HEK293 (cell line): Measurements from ENCODE around the gene PIK3CA.

Source experiments
- CTCF ChIA-PET: fragments of 350-600 bp; formaldehyde crosslinking; extraction: SDS; loops from one replicate; lab custom pipeline; 2021; ENCODE audit warnings: antibody characterized with exemption; lab: Yijun Ruan, JAX
- POLR2A ChIA-PET: fragments of 300-600 bp; formaldehyde crosslinking; extraction: SDS; loops from one replicate; lab custom pipeline; 2020; ENCODE audit warnings: antibody characterized with exemption, inconsistent platforms; lab: Yijun Ruan, JAX
- H3K27ac ChIP-seq: fragments of 200-500 bp; sonication (Bioruptor generic); 2 replicates; pipeline ENCODE4 v1.5.1; 2014; ENCODE audit warnings: low read depth, low read length, control low read depth, inconsistent platforms; ENCODE audit errors: extremely low read depth
- H3K36me3 ChIP-seq, 2 experiments: fragments of 200-500 bp in 1 of 2; sonication (Bioruptor generic) in 1 of 2; 1 replicate in 1 of 2; 2 replicates in 1 of 2; pipeline ENCODE4 v1.5.1; 2014 to 2017; ENCODE audit warnings: inconsistent platforms in 2 of 2, low read length in 2 of 2; ENCODE audit not compliant: control insufficient read depth in 2 of 2, insufficient read depth in 1 of 2
- H3K4me1 ChIP-seq: fragments of 200-500 bp; sonication (Bioruptor generic); 2 replicates; pipeline ENCODE4 v1.5.1; 2014; ENCODE audit warnings: mild to moderate bottlenecking, low read length, inconsistent platforms; ENCODE audit not compliant: control insufficient read depth, insufficient read depth
- H3K4me3 ChIP-seq: 2 replicates; pipeline ENCODE4 v1.5.1; 2011; ENCODE audit warnings: low read depth, mild to moderate bottlenecking, control low read depth, low read length, moderate library complexity
- H3K9me3 ChIP-seq: fragments of 200-500 bp; sonication (Bioruptor generic); 2 replicates; pipeline ENCODE4 v1.5.1; 2014; ENCODE audit warnings: low read depth, low read length, inconsistent platforms; ENCODE audit not compliant: control insufficient read depth, insufficient read depth
- ATF2 ChIP-seq: fragments of 450-650 bp; formaldehyde crosslinking; IDR thresholded peaks from 2 replicates; pipeline ENCODE4 v1.5.1; 2016; ENCODE audit warnings: missing biosample characterization, missing genetic modification characterization, low read depth
- BCL6B ChIP-seq: fragments of 450-650 bp; formaldehyde crosslinking; IDR thresholded peaks from 2 replicates; pipeline ENCODE4 v1.5.1; 2017; ENCODE audit warnings: missing biosample characterization, missing genetic modification characterization
- EGR2 ChIP-seq: fragments of 450-650 bp; formaldehyde crosslinking; IDR thresholded peaks from 2 replicates; pipeline ENCODE4 v1.5.1; 2016; ENCODE audit warnings: low read depth, missing biosample characterization, missing genetic modification characterization
- GFI1B ChIP-seq: fragments of 450-650 bp; formaldehyde crosslinking; IDR thresholded peaks from 2 replicates; pipeline ENCODE4 v1.5.1; 2016; ENCODE audit warnings: missing biosample characterization, missing genetic modification characterization
- KLF7 ChIP-seq: fragments of 450-650 bp; formaldehyde crosslinking; IDR thresholded peaks from 2 replicates; pipeline ENCODE4 v1.5.1; 2016; ENCODE audit warnings: missing biosample characterization, missing genetic modification characterization, borderline replicate concordance
- KLF8 ChIP-seq: fragments of 450-650 bp; formaldehyde crosslinking; IDR thresholded peaks from 2 replicates; pipeline ENCODE4 v1.5.1; 2016; ENCODE audit warnings: missing biosample characterization, missing genetic modification characterization
- PATZ1 ChIP-seq: fragments of 450-650 bp; formaldehyde crosslinking; IDR thresholded peaks from 2 replicates; pipeline ENCODE4 v1.5.1; 2016; ENCODE audit warnings: missing biosample characterization, missing genetic modification characterization
- PRDM1 ChIP-seq: fragments of 450-650 bp; formaldehyde crosslinking; IDR thresholded peaks from 2 replicates; pipeline ENCODE4; 2016; ENCODE audit warnings: missing biosample characterization, missing genetic modification characterization
- TSHZ1 ChIP-seq: fragments of 450-650 bp; formaldehyde crosslinking; IDR thresholded peaks from 2 replicates; pipeline ENCODE4 v1.5.1; 2016; ENCODE audit warnings: missing biosample characterization, missing genetic modification characterization, borderline replicate concordance
- ZBTB1 ChIP-seq: fragments of 450-650 bp; formaldehyde crosslinking; IDR thresholded peaks from 2 replicates; pipeline ENCODE4 v1.5.1; 2016; ENCODE audit warnings: missing biosample characterization, missing genetic modification characterization
- ZBTB10 ChIP-seq: fragments of 450-650 bp; formaldehyde crosslinking; IDR thresholded peaks from 2 replicates; pipeline ENCODE4 v1.5.1; 2016; ENCODE audit warnings: missing biosample characterization, missing genetic modification characterization
- ZBTB49 ChIP-seq: fragments of 450-650 bp; formaldehyde crosslinking; IDR thresholded peaks from 2 replicates; pipeline ENCODE4 v1.5.1; 2016; ENCODE audit warnings: missing biosample characterization, missing genetic modification characterization, low read depth
- ZNF133 ChIP-seq: fragments of 450-650 bp; formaldehyde crosslinking; IDR thresholded peaks from 2 replicates; pipeline ENCODE4 v1.5.1; 2016; ENCODE audit warnings: missing biosample characterization, missing genetic modification characterization
- ZNF138 ChIP-seq: fragments of 450-650 bp; formaldehyde crosslinking; IDR thresholded peaks from 2 replicates; pipeline ENCODE4 v1.5.1; 2016; ENCODE audit warnings: missing biosample characterization, missing genetic modification characterization, borderline replicate concordance
- ZNF157 ChIP-seq: fragments of 450-650 bp; formaldehyde crosslinking; IDR thresholded peaks from 2 replicates; pipeline ENCODE4 v1.5.1; 2016; ENCODE audit warnings: missing biosample characterization, missing genetic modification characterization
- ZNF223 ChIP-seq: fragments of 450-650 bp; formaldehyde crosslinking; IDR thresholded peaks from 2 replicates; pipeline ENCODE4 v1.5.1; 2016; ENCODE audit warnings: missing biosample characterization, missing genetic modification characterization
- ZNF24 ChIP-seq: fragments of 450-650 bp; formaldehyde crosslinking; IDR thresholded peaks from 2 replicates; pipeline ENCODE4 v1.5.1; 2016; ENCODE audit warnings: missing biosample characterization, missing genetic modification characterization
- ZNF335 ChIP-seq: fragments of 450-650 bp; formaldehyde crosslinking; conservative IDR thresholded peaks from 2 replicates; pipeline ENCODE4 v1.5.1; 2016; ENCODE audit warnings: missing biosample characterization, missing genetic modification characterization
- ZNF549 ChIP-seq: fragments of 450-650 bp; IDR thresholded peaks from 2 replicates; pipeline ENCODE4 v1.5.1; 2018; ENCODE audit warnings: missing biosample characterization, missing genetic modification characterization, mild to moderate bottlenecking, inconsistent platforms, moderate library complexity
- ZNF624 ChIP-seq: fragments of 450-650 bp; formaldehyde crosslinking; IDR thresholded peaks from 2 replicates; pipeline ENCODE4 v1.5.1; 2017; ENCODE audit warnings: missing biosample characterization, missing genetic modification characterization
- ZNF626 ChIP-seq: fragments of 450-650 bp; sonication (Bioruptor Pico); formaldehyde crosslinking; IDR thresholded peaks from 2 replicates; pipeline ENCODE4 v1.5.1; 2018; ENCODE audit warnings: missing biosample characterization, missing genetic modification characterization, inconsistent platforms
- ZNF658 ChIP-seq: fragments of 450-650 bp; formaldehyde crosslinking; IDR thresholded peaks from 2 replicates; pipeline ENCODE4; 2016; ENCODE audit warnings: missing biosample characterization, missing genetic modification characterization

PIK3CA gene

GRCh38 chr3:179108086-179108485 is 40.1 kb upstream of the PIK3CA start:
- ChIA-PET POLR2A (no interaction called here), CTCF (interaction anchor here (0.8 to 1.8 kb wide), 2 partner anchors 38 to 92 kb away, joined by 3 to 7 read pairs; no protein-coding TSS in a partner anchor)
- H3K27ac ChIP-seq, result no peak overlapping the region
- no peaks in the 10 kb centered on the region for H3K9me3 ChIP-seq
- H3K36me3 ChIP-seq, result no peaks in the 10 kb centered on the region
- no peak overlapping the region for H3K4me3 ChIP-seq
- TF ChIP-seq ZNF624, result no peak
- no peak for TF ChIP-seq GFI1B (tag by site-specific recombination)
- no peak for TF ChIP-seq ZNF223 (tag by site-specific recombination)
- no peak for TF ChIP-seq ZBTB1 (tag by site-specific recombination)
- TF ChIP-seq, all 188 proteins: peak for 0
- no peaks in the 10 kb centered on the region for H3K4me1 ChIP-seq

- no peaks in the 10 kb centered on the region for H3K36me3 ChIP-seq
- no peak overlapping the region for H3K27ac ChIP-seq
- CTCF ChIA-PET, result no interaction called here
- no peak overlapping the region for H3K4me3 ChIP-seq
- POLR2A ChIA-PET, result no interaction called here
- H3K9me3 ChIP-seq, result no peaks in the 10 kb centered on the region
- H3K4me1 ChIP-seq, result no peaks in the 10 kb centered on the region
- TF ChIP-seq TSHZ1 (tag by site-specific recombination) (no peak), ZBTB49 (tag by site-specific recombination) (no peak), ZBTB10 (tag by site-specific recombination) (no peak), ZNF133 (tag by site-specific recombination) (no peak), ZNF157 (tag by site-specific recombination) (no peak), ZNF626 (tag by site-specific recombination) (no peak), ZNF658 (no peak), ZNF335 (no peak), PRDM1 (tag by site-specific recombination) (no peak), ZNF549 (tag by site-specific recombination) (no peak), ZNF138 (tag by site-specific recombination) (no peak), KLF8 (tag by site-specific recombination) (no peak), ATF2 (tag by site-specific recombination) (no peak), BCL6B (tag by site-specific recombination) (no peak), PATZ1 (tag by site-specific recombination) (no peak), KLF7 (no peak), EGR2 (tag by site-specific recombination) (no peak), ZNF24 (tag by site-specific recombination) (no peak)
These were observed 34.3 kb upstream of the PIK3CA start for GRCh38 chr3:179113903-179114302.
